GF-D8 (cell line): Measurements from ENCODE around the gene TMEM222.
"Not testable (repeated sequence)": the region's sequence is repeated elsewhere in the genome, so short reads cannot be mapped to it uniquely, and the experiment has no call there.

Experiments used
- DNase-seq: peaks from one replicate; lab custom pipeline; 2025; lab: John Stamatoyannopoulos, UW

TMEM222 gene

DNA sequence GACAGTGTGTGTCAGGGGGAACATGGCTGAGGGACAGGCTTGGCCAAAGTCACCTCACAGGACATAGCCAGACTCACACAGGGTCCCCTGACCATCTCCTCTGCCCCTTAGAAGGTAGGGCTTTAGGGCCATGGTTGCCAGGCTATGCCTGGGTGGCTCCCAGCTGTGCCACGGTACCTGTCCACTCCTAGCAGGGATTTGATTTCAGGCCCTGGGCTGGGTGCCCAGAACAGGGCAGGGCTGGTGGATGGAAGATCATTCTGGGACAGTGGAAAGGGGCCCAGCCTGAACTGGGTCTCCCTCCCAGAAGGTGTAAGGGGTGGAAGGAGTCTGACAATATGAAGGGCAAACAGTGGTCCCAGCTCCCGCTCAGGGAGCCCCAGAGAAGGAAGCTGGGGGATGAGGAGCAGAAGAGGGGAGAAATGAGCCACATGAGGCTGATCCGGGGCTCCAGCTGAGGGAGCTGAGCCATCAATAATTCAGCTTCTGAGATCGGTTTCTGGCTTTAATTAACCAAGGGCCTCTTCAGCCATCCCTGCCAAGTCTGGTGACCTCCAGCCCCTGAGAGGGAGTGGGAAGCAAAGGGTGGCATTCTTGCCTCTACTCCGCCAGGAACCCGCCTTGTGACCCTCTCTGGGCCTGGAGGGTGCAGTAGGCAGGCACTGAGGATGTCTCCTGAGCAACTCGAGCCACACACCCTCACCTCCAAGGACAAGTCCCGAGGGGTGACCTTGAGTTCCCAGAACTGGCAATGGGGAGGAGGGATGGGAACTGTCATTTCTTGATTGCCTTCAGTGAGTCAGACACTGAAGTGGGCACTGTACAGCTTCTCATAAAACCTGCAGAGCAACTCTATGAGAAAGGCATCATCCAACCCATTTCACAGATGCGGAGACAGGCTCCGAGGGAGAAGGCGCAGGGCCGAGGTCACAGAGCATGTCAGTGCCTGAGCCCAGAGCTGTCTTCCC, 59.1 kb downstream of the TMEM222 start:
- no peak for DNase-seq

DNA sequence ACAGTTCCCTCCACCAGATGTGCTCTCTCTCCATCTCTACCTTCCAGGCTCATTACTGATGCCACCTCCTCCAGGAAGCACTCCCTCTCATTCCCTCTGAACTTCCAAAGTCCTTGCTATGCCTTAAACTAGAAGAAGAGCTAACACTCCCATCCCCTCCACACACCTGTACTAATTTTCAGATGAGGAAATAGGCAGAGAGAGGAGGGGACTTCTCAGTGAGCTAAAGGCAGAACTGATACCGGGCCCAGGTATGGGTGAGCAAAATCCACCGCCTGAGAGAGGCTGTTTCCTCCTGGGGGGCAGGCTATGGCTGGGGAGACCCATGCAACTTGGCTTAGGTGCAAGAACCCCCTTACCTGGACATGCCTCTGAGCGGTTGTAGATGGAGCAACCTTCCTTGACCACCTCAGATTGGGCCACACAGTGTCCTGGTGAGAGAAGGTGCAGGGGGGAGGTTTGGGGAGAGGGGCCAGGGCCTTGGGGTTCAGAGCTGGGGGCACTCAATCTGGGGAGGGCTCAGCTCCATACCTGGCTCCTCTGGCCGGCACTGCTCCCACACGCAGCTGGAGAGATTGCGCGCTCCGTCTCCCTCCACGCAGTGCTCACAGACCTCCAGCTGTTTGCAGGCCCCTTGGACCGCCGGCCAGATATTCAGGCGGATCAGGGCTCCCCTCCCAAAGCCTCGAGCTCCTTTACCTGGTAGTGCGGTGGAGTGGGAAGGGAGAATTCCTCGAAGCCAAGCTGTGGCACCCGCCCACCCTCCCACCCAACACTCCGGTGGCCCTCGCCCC, 60.2 kb downstream of the TMEM222 start:
- DNase-seq, result no peak

DNA sequence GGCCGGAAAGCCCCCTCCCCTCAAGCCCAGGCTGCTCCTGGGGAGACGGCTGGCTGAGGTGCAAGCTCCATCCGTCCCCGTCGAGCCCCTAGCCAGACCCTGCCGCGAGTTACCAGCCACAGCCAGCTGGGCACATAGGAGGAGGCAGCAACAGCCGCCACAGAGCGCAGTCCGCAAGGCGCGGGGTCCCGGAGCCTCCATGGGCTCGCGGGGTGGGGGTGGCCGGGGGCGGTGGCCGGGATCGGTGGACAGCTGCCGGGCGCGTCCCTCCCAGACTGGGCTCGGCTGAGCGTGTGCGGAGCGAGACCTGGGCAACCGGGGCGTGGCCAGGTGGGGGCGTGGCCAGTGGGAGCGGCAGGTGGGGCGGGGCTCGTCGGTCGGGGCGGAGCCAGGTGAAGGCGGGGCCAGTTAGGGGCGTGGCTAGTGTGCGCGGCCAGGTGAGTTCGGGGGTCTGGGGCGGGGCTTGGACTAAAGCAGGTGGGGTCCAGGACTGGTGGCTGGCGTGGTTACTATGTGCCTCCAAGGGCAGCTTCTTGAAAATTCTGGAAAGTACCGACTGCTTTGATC, 61.2 kb downstream of the TMEM222 start, which contains the start of gene CD164L2:
Gene CD164L2 (minus strand): TSS at position 295 of the 567 bp plus-strand sequence. CDS start 94 bp downstream, at position 201.
- no peak for DNase-seq

DNA sequence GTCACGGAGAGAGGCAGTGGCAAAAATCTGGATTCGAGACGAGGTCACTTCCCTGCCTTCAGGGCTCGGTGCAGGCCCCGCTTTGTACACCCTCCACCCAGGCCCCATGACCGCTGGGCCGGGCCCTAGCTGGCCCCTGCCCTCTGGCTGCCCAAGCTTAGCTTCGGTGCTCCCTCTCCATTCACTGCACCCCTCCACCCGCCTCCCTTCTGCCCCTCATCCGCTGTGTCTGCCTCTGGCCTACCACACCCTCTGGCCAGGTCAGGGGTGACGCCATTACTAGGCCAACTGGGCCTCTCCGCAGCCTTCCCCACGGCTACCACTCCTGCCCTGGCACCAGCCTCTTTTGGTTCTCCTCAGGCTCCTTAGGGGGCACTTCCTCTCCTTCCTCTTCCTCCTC, 61.7 kb downstream of the TMEM222 start:
- no peak for DNase-seq

DNA sequence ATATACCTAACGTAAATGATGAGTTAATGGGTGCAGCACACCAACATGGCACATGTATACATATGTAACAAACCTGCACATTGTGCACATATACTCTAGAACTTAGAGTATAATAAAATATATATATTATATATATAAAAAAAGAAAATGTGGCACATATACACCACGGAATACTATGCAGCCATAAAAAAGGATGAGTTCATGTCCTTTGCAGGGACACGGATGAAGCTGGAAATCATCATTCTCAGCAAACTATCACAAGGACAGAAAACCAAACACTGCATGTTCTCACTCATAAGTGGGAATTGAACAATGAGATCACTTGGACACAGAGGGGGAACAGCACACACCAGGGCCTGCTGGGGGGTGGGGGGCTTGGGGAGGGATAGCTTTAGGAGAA, 62.8 kb downstream of the TMEM222 start:
- DNase-seq, result not testable (repeated sequence)
